CD4-positive, alpha-beta T cell treated with Interleukin-12 subunit alpha and Interleukin-12 subunit beta, for 1 hour (primary cell): ENCODE measurements around the gene CCDC93.

ENCODE experiments used
- DNase-seq: peaks from one replicate; pipeline ENCODE4 v3.0.0-alpha.2; 2020

The CCDC93 gene, protein sequence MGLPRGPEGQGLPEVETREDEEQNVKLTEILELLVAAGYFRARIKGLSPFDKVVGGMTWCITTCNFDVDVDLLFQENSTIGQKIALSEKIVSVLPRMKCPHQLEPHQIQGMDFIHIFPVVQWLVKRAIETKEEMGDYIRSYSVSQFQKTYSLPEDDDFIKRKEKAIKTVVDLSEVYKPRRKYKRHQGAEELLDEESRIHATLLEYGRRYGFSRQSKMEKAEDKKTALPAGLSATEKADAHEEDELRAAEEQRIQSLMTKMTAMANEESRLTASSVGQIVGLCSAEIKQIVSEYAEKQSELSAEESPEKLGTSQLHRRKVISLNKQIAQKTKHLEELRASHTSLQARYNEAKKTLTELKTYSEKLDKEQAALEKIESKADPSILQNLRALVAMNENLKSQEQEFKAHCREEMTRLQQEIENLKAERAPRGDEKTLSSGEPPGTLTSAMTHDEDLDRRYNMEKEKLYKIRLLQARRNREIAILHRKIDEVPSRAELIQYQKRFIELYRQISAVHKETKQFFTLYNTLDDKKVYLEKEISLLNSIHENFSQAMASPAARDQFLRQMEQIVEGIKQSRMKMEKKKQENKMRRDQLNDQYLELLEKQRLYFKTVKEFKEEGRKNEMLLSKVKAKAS

GRCh38 chr2:118013724-118014491 lies at the start of gene CCDC93:
TSS of gene CCDC93 (minus strand) at chr2:118014070. CDS start at chr2:118013995, 75 bp downstream.
- peak; percentile 91 for DNase-seq

DNA sequence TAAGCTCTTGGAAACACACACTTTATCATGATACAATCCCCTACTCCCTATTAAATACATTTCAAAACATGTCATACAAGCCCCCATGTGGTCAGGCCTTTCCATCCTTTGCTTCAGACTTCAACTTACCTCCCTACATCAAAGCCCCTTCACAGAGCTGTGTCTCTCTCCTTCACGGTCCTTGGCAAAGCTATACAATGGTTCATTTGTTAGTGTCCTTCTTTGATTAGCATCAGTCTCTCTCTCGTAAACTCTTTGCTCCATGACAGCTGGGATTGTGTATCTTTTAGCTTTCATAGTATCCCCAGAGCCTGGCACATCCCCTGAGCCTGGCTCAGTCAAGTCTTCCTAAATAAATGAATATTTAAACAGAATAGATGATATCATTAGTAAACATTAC lies 48.8 kb upstream of the CCDC93 start:
- no peak for DNase-seq

DNA sequence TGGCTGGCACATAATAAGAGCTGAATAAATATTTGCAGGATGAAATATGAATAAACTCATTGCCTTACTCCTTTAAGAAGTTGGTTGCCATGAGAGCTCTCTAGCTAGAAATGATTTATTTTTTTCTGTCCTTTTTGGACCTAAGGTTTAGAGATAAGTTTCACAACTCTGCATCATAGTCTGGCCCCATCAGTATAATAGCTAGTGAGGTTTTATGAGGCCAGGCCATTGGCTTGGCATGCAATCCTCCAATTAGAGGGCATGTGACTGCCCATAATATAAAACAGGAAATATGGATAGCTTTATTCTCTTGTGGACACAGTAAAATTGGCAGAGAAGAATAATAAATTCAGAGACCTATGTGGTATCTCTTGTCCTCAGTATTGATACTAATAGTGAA lies 48.2 kb upstream of the CCDC93 start:
- no peak for DNase-seq

DNA sequence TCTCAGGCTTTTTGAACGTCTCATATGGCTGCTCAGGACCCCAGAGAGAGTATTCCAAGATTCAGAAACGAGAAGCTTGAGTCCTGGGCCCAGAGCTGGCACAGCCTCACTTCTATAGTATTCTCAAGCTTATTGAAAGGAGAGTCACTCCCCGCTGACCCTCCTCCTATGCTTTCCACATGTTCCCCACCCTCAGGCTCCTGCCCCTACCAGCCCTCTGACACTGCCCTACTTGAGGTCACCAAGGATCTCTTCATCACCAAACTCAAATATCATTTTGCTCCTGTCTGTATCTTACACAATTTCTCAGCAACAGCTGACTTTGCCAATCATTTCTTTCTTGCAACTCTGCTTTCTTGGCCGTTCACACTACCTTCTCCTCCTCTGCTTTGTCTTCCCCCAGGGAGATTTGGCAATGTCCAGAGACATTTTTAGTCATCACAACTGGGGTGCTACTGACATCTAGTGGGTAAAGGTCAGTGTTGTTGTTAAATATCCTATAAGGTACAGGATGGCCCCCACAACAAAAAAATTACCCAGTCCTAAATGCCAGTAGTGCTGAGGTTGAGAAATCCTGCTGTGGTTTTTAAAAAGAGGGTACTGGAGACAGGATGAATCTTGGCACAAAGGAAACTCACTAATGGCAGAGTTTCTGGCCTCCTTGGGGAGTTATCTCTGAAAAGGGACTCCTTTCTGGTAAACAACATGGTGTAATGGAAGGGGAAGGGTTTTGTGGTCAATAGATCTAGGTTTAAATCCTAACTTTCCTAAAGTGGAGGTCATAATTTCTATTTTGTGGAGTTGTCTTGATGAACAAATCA lies 47.5 kb upstream of the CCDC93 start:
- DNase-seq: peak; percentile 2

DNA sequence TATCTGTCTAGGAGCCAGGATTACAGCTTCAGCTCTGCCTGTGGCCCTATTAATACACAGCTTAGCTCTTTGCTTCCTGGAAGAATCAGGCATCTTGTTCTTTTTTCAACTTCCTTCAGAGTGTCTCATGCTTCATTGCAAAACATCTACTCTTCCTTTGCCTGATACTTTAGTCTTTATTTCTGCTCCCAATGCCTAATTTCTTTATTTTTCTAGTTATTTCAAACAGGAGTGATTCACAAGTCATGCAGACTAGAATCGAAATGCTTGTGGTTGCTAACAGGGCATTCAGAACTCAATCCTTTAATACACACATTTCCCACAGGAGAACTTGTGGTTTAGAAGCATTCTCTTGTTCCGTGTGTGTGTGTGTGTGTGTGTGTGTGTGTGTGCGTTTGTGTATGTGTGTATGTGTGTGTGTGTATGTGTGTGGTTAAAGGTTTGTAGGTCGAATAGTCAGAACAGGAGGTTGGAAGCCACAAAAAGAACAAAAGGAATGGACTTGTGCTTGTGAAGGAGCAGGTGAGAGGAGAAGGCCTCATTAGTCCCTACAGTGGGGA lies 46.1 kb upstream of the CCDC93 start:
- DNase-seq: no peak

- DNase-seq: no peak
These were observed 45.1 kb upstream of the CCDC93 start for GRCh38 chr2:118058951-118059350.

GRCh38 chr2:118056801-118057200 lies 42.9 kb upstream of the CCDC93 start:
- no peak for DNase-seq

DNA sequence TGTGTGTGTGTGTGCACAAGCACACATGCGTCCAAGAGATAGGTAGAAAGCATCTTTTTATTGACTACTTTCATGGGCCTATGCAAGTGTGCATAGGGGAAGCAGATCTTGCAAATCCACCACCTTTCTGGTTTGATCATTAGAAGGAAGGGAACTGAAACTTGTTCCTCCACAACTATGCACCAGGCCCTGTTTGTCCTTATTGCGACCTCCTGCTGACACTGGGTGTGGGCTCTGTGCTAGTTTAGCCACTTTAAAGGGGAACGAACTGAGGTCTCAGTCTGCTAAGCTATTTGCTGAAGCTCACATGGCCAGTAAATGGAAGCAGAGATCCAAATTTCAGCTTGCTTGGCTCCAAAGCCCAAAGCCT lies 42.3 kb upstream of the CCDC93 start:
- peak; percentile 6 for DNase-seq

DNA sequence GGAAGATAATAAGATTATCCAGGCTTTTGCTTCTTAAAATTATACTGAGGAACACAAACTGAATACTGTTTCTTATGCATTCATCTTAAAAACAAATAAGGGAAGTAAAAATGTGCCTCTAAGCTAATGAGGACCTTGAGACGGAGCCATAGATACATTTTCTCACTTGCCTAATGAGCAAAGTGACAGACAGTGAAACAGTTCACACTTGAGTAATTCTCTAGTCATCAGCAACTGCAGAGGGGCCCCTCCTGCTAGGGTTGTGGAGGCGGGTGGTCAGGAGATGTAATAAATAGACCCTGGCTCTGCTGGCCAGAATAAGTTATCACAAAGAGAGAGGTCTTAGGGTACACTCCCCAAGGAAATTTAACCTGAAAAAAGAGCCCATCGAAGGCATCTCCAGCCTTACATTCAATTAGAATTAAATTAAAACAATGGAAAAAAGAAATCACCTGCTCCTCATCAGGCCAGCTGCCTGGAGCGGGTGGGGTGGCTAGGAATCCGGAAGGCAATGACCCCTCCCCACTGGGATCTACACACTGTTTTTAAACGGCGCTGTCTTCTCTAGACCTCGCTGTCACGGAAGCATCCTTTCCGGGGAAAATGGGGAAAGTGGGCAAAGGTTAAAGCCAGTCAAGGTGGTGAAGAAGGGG lies 41.8 kb upstream of the CCDC93 start:
- DNase-seq: no peak

DNA sequence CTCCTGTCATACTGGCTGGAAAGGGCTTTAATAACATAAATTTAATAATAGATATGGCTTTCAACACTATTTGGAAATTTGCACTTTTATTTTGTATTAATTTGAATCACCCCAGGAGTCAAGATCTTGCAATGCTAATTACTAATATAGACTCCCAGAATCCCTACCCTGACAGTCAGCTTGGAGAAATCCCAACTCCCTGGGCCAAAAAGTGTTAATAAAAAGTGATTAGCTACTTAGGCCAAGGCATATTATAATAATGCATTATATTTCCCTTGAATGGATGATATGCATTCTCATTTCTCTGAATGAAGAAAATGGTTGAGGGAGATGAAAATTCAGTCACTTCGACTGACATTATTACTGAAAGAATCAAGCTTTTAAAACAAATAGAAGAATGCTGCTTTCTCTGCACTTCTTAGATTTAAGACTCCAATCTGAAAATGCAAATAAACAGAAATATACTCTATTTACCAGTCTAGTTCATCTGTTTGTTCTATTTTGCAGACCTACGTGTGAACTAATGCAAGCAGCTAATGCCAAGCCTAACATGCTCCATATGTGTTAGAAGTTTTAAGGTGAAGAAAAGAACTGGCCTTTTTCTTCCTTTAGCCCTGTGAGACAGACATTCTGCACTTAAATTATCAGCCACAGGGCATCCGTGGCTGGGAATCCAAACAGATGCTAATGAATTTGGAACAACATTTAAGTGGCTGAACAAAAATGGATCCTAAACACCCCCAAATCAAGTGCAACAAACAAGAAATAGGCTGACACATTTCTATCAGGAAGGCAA lies 40.5 kb upstream of the CCDC93 start:
- DNase-seq: no peak

- DNase-seq: no peak
These were observed 39.8 kb upstream of the CCDC93 start for GRCh38 chr2:118053681-118054080.

DNA sequence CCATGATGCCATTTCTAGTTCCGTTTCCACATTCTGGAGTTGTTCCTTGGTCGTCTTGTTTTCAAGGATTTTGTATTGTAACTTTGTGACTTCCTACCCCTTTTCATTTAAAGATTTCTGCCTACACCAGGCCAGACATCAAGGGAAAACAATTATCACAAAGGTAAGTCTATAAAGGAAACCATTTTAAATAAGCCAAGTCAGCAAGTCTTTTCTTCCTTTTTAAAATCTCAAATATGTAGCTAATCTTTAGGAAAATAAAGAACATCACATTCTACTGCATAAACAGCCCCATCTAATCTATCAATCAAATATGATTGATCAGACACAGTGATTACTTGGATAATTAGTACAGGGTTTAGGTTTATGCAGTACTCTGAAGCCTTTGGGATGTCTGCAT lies 38.6 kb upstream of the CCDC93 start:
- DNase-seq: no peak

DNA sequence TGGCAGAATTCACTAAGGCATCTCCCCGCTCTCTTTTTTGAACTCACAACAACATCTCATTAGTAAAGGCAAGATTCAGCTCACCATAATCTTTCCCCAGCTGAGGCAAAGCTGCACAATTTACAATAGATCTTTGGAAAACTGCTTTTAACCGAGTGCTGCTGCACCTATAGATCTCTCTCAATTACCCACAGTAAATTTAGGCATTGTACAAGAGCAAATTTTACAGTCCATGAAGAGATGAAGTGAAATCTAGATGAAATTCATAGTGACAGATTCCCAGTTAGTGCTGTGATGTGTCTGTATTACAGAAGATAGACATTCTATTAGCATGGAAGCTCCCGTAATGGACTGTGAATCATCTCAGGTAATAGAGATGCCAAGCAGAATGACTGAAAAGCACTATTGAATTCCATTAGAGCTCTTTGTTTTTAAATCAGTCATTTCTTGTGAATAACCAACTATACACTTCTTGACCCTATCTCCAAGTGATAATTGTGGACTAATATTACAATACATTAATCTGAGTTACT lies 38.0 kb upstream of the CCDC93 start:
- no peak for DNase-seq

DNA sequence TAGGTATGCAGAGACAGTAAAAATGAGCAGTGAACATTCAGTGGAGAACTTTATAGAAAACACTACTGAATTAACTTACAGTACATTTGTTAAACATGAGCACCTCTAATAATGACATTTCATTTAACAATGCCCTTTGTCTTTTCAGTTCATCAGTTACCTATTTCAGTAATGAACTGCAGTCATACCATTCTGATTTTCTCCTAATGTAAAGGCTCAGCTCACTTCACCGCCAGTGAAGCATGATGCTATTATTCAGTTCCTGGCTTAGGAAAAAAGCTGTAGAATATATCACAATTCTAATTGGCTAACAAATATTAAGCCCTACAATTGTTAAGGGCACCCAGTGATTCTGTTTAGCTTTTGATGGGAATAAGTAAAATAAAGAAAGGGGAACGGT lies 37.1 kb upstream of the CCDC93 start:
- DNase-seq: no peak

- DNase-seq: no peak
These were observed 36.5 kb upstream of the CCDC93 start for GRCh38 chr2:118050386-118050785.

DNA sequence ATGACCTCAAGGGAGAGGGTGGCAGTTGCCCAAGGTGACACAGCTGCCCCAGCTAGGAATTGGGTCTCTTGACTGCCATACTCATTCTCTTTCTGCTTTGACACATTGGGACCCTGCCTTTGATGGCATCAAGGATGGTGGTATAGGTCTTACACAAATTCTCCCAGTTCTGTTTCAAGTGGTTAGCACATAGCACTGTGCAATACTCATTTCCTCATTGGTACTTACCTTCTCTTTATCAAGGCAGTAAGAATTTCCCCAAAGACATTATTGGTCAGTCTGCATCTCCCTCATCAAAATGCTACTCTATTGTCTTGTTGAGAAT lies 35.9 kb upstream of the CCDC93 start:
- DNase-seq: no peak

DNA sequence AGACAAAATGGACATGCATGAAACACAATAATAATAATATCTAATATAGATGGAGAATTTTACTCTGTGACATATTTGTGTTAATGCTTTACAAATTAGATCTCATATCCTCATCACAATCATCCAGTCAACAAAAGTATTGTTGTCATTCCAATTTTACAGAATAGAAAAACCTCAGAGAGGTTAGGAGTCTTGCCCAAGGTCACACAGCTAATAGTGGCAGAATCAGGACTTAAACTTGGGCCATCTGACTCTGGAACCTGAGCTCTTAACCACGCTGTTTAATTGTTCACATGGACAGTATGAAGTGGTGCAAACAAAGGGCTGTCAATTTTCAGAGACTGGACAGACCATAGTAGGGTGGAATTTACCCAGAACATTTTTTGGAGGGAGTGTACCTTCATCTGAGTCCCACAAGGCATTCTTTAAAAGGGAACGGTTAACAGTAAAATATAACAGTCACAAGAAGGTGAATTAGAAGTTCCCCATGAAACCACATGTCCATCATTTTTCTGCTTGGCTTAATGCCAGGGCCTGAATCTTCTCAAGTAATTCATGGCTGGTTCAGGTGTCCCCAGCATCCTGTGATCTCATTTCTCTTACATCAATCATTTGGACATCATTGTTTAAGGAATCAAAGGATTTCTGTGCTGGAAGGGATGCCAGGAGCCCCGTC lies 35.4 kb upstream of the CCDC93 start:
- DNase-seq: no peak

GRCh38 chr2:118048401-118048800 lies 34.5 kb upstream of the CCDC93 start:
- no peak for DNase-seq

- no peak for DNase-seq
These were observed 33.5 kb upstream of the CCDC93 start for GRCh38 chr2:118047380-118047826.

DNA sequence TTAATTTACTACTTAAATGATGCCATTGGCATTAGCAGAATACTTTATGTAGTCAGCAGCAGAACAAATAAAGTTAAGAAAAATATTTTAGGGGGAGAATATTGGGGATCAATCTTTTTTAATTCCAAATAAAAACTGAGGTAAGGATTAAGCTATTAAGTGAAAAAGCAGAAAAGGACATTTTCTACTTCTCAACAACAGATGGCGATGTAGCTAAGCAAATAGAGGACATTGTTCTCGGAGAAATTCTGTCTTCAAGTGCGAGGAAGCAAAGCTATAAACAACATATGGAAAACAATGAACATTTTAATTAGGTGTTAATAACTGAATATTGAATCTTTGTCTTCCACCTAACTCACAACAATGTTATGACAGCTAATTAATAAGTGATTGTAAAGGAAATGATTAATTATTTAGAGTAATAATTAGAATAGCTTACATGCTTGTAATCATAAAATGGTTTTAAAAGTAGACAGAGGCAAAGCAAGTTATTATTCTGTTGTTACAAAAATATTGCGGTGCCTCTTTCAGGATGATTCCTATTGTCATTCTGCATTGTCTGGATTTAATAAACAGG lies 32.9 kb upstream of the CCDC93 start:
- peak; percentile 39 for DNase-seq
